Measurements from ENCODE around the gene TENM4.

TENM4 gene

GRCh38 chr11:78912778-78913177 is 528.1 kb downstream of the TENM4 start:
- H3K36me3 ChIP-seq (ENCODE audit: control insufficient read depth in 2 of 2, insufficient read depth in 1 of 2, low read length in 2 of 2): no peaks in the 10 kb centered on the region
- TF ChIP-seq ZNF768 (tag by site-specific recombination; IDR thresholded peaks at IDR 0.05): peak; percentile 25; the same call in 1 of the 2 replicates
- no peak for TF ChIP-seq ZNF274 (IDR thresholded peaks at IDR 0.05; ENCODE audit: low read length)
- TF ChIP-seq ZNF274 (tag by site-specific recombination; IDR thresholded peaks at IDR 0.05; ENCODE audit: borderline replicate concordance): no peak
- ChIA-PET POLR2A (no interaction called here), CTCF (interaction anchor here (1.0 kb wide), 1 partner anchor 267 kb away, joined by 3 read pairs; no protein-coding TSS in a partner anchor)
- no peak overlapping the region for H3K27ac ChIP-seq (ENCODE audit: extremely low read depth, low read depth, low read length)
- no peaks in the 10 kb centered on the region for H3K9me3 ChIP-seq (ENCODE audit: control insufficient read depth, insufficient read depth, low read depth, low read length)
- no peak overlapping the region for H3K4me3 ChIP-seq (ENCODE audit: low read depth, low read length)
- no peaks in the 10 kb centered on the region for H3K4me1 ChIP-seq (ENCODE audit: control insufficient read depth, insufficient read depth, low read length)

DNA sequence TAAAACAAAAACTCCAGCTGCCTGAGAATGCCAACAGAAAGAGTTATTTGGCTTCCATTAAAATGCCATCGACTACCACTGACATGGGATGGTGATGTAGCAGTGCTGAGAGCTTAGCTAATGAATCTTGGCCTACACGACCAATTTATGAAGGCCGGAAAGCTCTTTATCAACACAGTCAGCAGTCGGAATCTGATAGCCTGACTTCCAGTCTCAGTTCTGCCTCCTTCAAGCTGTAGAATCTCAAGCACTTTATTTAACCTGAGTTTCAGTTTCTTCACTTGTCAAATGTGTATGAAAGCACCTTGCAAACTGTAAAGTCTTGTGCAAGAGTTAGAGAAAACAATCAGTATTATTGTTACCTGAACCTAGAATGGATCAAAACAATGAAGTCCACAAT is 530.5 kb downstream of the TENM4 start:
- no peaks in the 10 kb centered on the region for H3K36me3 ChIP-seq (ENCODE audit: control insufficient read depth in 2 of 2, insufficient read depth in 1 of 2, low read length in 2 of 2)
- no peak overlapping the region for H3K4me3 ChIP-seq (ENCODE audit: low read depth, low read length)
- ChIA-PET POLR2A (no interaction called here), CTCF (no interaction called here)
- TF ChIP-seq ZNF391 (tag by site-specific recombination; IDR thresholded peaks at IDR 0.05; ENCODE audit: borderline replicate concordance, low read depth): no peak
- TF ChIP-seq ZNF626 (tag by site-specific recombination; IDR thresholded peaks at IDR 0.05): no peak
- no peak overlapping the region for H3K27ac ChIP-seq (ENCODE audit: extremely low read depth, low read depth, low read length)
- H3K4me1 ChIP-seq (ENCODE audit: control insufficient read depth, insufficient read depth, low read length): no peaks in the 10 kb centered on the region
- H3K9me3 ChIP-seq (ENCODE audit: control insufficient read depth, insufficient read depth, low read depth, low read length): no peaks in the 10 kb centered on the region

GRCh38 chr11:78909386-78909785 is 531.4 kb downstream of the TENM4 start:
- H3K36me3 ChIP-seq (ENCODE audit: control insufficient read depth in 2 of 2, insufficient read depth in 1 of 2, low read length in 2 of 2): no peaks in the 10 kb centered on the region
- H3K4me3 ChIP-seq (ENCODE audit: low read depth, low read length): no peak overlapping the region
- H3K27ac ChIP-seq (ENCODE audit: extremely low read depth, low read depth, low read length): no peak overlapping the region
- no peaks in the 10 kb centered on the region for H3K9me3 ChIP-seq (ENCODE audit: control insufficient read depth, insufficient read depth, low read depth, low read length)
- ChIA-PET POLR2A (no interaction called here), CTCF (interaction anchor here (1.0 kb wide), 1 partner anchor 19 kb away, joined by 3 read pairs; no protein-coding TSS in a partner anchor)
- no peaks in the 10 kb centered on the region for H3K4me1 ChIP-seq (ENCODE audit: control insufficient read depth, insufficient read depth, low read length)
- TF ChIP-seq ZNF132 (tag by site-specific recombination; IDR thresholded peaks at IDR 0.05; ENCODE audit: borderline replicate concordance) (no peak), ZBTB44 (tag by site-specific recombination; IDR thresholded peaks at IDR 0.05) (no peak), ZNF175 (tag by site-specific recombination; IDR thresholded peaks at IDR 0.05) (no peak), KLF16 (tag by site-specific recombination; IDR thresholded peaks at IDR 0.05) (no peak), ZNF596 (tag by site-specific recombination; IDR thresholded peaks at IDR 0.05) (no peak), ZNF549 (tag by site-specific recombination; IDR thresholded peaks at IDR 0.05) (no peak), RBAK (tag by site-specific recombination; IDR thresholded peaks at IDR 0.05) (no peak), ZNF501 (tag by site-specific recombination; IDR thresholded peaks at IDR 0.05) (no peak), SALL2 (tag by site-specific recombination; IDR thresholded peaks at IDR 0.05; ENCODE audit: borderline replicate concordance) (no peak), ZBTB11 (tag by site-specific recombination; conservative IDR thresholded peaks at IDR 0.05; ENCODE audit: low read depth) (no peak), ZNF280C (tag by site-specific recombination; IDR thresholded peaks at IDR 0.05) (no peak), ZSCAN16 (tag by site-specific recombination; IDR thresholded peaks at IDR 0.05) (no peak)
- TF ChIP-seq, protein P1, sequence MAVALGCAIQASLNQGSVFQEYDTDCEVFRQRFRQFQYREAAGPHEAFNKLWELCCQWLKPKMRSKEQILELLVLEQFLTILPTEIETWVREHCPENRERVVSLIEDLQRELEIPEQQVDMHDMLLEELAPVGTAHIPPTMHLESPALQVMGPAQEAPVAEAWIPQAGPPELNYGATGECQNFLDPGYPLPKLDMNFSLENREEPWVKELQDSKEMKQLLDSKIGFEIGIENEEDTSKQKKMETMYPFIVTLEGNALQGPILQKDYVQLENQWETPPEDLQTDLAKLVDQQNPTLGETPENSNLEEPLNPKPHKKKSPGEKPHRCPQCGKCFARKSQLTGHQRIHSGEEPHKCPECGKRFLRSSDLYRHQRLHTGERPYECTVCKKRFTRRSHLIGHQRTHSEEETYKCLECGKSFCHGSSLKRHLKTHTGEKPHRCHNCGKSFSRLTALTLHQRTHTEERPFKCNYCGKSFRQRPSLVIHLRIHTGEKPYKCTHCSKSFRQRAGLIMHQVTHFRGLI (tag by site-specific recombination; IDR thresholded peaks at IDR 0.05): no peak
- TF ChIP-seq, protein P2, sequence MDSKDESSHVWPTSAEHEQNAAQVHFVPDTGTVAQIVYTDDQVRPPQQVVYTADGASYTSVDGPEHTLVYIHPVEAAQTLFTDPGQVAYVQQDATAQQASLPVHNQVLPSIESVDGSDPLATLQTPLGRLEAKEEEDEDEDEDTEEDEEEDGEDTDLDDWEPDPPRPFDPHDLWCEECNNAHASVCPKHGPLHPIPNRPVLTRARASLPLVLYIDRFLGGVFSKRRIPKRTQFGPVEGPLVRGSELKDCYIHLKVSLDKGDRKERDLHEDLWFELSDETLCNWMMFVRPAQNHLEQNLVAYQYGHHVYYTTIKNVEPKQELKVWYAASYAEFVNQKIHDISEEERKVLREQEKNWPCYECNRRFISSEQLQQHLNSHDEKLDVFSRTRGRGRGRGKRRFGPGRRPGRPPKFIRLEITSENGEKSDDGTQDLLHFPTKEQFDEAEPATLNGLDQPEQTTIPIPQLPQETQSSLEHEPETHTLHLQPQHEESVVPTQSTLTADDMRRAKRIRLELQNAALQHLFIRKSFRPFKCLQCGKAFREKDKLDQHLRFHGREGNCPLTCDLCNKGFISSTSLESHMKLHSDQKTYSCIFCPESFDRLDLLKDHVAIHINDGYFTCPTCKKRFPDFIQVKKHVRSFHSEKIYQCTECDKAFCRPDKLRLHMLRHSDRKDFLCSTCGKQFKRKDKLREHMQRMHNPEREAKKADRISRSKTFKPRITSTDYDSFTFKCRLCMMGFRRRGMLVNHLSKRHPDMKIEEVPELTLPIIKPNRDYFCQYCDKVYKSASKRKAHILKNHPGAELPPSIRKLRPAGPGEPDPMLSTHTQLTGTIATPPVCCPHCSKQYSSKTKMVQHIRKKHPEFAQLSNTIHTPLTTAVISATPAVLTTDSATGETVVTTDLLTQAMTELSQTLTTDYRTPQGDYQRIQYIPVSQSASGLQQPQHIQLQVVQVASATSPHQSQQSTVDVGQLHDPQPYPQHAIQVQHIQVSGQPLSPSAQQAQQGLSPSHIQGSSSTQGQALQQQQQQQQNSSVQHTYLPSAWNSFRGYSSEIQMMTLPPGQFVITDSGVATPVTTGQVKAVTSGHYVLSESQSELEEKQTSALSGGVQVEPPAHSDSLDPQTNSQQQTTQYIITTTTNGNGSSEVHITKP (tag by site-specific recombination; IDR thresholded peaks at IDR 0.05): no peak
